Measurements from ENCODE around the gene LCN6. TPM values are rescaled to one million over a fixed set of nuclear protein-coding genes. Genes with fewer than 3 reads are reported as not detected.
"Not testable (repeated sequence)": the region's sequence is repeated elsewhere in the genome, so short reads cannot be mapped to it uniquely, and the experiment has no call there.

The LCN6 gene, protein sequence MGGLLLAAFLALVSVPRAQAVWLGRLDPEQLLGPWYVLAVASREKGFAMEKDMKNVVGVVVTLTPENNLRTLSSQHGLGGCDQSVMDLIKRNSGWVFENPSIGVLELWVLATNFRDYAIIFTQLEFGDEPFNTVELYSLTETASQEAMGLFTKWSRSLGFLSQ
- 22.2 TPM for total RNA-seq
- long read RNA-seq, partial matches to known transcripts, result 6 of 6 reads
- long read RNA-seq, other reads (novel, unspliced or antisense), result 0 of 6 reads

DNA sequence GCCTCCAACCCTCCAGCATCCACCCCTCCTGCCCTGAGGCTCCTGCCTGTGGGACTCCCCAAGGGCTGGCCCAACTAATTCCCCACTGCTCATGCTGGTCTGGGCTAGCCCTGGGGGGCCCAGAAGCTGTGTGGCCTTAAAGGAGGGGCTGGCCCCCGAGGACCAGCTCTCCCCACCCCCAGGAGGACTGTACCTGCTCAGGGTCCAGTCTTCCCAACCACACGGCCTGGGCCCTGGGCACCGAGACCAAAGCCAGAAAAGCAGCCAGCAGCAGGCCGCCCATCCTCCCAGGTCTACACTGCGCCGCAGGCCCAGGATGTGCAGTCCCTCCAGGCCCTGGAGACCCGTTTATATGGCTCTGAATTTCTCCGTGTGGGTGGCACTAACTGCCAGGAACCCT lies at the start of gene LCN6:
Gene LCN6 (minus strand): TSS at position 325 of the 400 bp plus-strand sequence. CDS start 42 bp downstream, at position 283.
- DNase-seq (ENCODE audit: missing footprints) (no peak), ATAC-seq (peak; percentile 12)
- intact Hi-C loops (cut with DNase I), result no loop called here

DNA sequence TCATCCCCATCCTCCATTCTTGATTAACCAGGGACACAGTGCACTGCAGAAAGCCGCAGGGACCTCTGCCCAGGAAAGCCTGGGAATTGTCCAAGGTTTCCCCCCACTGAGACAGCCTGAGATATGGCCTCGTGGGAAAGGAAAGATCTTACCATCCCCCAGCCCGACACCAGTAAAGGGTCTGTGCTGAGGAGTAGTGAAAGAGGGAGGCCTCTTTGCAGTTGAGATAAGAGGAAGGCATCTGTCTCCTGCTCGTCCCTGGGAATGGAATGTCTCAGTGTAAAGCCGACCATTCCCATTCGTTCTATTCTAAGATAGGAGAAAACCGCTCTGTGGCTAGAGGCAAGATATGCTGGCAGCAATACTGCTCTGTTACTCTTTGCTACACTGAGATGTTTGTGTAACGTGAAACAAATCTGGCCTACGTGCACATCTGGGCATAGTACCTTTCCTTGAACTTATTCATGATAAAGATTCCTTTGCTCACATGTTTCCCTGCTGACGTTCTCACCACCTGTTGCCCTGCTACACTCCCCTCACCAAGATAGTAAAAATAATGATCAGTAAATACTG lies 48.5 kb upstream of the LCN6 start:
- ATAC-seq, result not testable (repeated sequence)

DNA sequence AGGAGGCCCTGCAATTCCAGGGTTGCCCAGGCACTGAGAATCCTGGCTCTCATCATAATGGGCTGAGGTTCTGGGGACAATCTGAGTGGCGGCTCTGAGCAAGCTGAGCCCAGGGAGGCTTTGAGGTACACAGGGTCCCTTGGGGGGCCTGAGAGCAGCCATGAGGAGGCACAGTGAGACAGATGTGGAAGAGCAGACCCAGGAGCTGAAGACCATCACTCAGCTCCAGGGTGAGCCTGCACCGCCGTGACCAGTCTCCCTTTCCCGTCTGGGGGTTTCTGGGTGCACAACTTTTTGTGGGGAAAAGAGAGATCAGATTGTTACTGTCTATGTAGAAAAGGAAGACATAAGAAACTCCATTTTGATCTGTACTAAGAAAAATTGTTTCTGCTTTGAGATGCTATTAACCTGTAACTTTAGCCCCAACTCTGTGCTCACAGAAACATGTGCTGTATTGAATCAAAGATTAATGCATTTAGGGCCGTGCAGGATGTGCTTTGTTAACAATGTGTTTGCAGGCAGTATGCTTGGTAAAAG lies 48.0 kb upstream of the LCN6 start, which contains the start of gene CCDC183:
Gene CCDC183 (plus strand): TSS at position 101 of the 537 bp plus-strand sequence. CDS start 60 bp downstream, at position 161.
- no peak for DNase-seq (ENCODE audit: missing footprints)
- no peak for ATAC-seq
- intact Hi-C loops (cut with DNase I), result no loop called here

More for the DNA sequence above, 48.5 kb upstream of the LCN6 start:
- DNase-seq (ENCODE audit: missing footprints); intact Hi-C loops (cut with DNase I): not testable (repeated sequence)

DNA sequence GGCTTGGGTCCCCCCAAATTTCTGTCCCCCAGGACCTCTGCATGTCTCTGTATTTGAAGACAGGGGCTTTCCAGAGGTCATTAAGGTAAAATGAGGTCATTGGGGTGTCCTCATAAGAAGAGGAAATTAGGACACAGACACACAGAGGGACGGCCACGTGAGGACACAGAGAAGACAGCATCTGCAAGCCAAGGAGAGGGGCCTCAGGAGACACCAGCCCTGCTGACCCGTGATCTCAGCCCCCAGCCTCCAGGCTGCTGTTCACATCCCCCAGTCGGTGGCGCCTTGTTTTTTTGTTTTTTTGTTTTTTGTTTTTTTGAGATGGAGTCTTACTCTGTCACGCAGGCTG lies 46.6 kb upstream of the LCN6 start:
- intact Hi-C loops (cut with DNase I), result loop anchor here (5.0 kb wide), 1 partner anchor 427 kb away; the partner anchor contains the start of gene RNF208
- ATAC-seq, result no peak
- DNase-seq (ENCODE audit: missing footprints), result no peak

DNA sequence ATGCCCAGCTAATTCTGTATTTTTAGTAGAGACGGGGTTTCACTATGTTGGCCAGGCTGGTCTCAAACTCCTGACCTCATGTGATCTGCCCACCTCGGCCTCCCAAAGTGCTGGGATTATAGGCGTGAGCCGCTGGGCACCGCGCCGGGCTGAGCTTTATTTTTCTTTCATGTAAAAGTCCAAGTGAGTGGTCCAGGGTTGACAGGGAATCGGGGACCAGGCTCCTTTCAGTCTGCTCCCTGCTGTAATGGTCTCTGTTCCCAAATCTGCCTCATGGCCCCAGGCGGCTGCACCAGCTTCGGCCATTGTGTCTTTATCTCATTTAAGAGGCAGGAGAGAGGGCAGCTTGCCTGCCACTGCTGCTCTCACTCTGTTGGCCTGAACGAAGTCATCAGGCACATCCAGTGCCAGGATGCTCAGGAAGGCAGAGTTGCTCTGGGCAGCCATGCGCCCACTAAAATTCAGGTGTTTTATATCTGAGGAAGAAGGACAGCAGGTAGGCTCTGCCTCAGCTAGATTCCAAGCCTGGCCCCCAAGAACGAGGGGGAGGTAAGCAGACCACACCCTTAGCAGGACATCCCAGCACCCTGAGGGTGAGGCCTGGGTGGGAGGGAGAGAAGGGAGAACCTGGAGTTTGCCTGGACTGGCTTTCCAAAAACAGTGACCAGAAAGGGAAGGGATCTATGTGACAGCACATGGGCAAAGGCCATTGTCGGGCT lies 46.1 kb upstream of the LCN6 start:
- intact Hi-C loops (cut with DNase I), result loop anchor here (5.0 kb wide), 1 partner anchor 428 kb away; the partner anchor contains the start of gene RNF208
- DNase-seq (ENCODE audit: missing footprints) (no peak), ATAC-seq (no peak)

DNA sequence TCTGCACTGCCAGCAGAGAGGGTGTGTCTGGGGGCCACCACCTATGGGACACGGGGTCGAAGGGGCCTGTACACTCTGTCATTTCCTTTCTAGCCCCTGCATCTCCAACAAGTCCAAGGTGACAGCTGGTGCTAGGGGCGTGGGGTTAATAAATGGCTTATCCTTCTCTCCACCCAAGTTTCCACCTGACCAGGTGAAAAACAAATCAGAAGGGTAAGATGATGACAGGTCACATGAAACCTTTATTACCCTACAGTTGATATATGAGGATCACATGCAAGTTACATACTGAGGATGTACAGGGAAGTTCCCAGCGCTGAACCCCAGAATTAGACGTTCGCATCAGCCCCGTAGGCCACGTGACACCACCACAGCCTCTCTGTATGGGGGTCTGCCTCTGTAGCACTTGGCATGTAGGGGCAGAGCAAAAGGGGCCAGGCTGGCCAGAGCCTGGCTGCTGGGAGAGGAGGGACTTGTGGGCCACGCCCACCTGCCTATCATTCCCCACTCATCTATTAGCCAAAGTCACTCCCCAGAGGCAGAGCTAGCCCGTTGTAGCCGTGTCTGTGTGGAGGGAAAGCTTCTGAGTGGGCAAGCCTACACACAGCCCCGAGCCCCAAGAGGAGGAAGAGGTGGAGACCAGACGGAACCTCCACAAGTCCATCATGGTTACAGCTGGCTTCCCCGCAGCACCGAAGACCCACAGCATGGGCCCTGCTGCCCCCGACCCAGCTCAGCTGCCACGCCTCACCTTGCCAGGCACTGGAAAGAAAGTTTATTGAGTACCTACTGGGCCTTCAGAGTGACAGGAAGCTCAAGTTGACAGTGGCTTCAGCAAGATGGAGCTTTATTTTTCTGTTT lies 45.0 kb upstream of the LCN6 start:
- intact Hi-C loops (cut with DNase I), result loop anchor here (5.0 kb wide), 1 partner anchor 429 kb away; the partner anchor contains the start of gene RNF208
- no peak for DNase-seq (ENCODE audit: missing footprints)
- no peak for ATAC-seq

DNA sequence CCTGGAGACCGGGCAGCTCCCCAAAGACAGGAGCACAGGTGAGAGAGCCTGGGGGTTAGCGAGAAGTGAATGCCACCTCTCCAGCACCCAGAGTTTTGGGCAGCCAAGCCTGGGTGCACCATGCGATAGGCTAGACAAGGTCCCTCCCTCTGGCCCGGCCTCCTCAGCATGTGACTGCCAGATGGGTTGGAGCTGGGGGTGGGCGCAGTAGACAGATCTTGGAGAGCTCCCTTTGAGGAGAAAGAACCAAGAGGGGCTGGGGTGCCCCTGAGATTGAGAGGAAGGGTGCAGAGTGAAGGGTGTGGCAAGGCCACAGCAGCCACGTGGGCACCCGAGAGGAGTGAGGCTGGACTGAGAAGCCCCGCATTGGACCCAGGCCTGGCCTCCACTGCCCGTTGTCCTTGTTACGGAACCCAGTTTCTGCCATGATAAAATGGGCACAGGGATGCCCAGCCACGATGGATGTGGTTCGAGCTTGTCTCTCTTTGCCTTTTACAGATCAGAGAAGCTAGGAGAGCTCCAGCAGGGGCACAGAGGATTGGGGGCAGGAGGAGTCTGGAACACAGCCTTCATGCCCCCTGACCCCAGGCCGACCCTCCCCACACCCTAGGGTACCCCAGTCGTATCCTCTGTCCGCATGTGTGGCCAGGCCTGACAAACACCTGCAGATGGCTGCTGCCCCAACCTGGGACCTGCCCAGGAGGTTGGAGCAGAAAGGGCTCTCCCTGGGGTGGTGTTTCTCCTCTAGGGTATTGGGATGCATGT lies 44.2 kb upstream of the LCN6 start:
- intact Hi-C loops (cut with DNase I), result loop anchor here (5.0 kb wide), 1 partner anchor 430 kb away; the partner anchor contains the start of gene RNF208
- no peak for ATAC-seq

DNA sequence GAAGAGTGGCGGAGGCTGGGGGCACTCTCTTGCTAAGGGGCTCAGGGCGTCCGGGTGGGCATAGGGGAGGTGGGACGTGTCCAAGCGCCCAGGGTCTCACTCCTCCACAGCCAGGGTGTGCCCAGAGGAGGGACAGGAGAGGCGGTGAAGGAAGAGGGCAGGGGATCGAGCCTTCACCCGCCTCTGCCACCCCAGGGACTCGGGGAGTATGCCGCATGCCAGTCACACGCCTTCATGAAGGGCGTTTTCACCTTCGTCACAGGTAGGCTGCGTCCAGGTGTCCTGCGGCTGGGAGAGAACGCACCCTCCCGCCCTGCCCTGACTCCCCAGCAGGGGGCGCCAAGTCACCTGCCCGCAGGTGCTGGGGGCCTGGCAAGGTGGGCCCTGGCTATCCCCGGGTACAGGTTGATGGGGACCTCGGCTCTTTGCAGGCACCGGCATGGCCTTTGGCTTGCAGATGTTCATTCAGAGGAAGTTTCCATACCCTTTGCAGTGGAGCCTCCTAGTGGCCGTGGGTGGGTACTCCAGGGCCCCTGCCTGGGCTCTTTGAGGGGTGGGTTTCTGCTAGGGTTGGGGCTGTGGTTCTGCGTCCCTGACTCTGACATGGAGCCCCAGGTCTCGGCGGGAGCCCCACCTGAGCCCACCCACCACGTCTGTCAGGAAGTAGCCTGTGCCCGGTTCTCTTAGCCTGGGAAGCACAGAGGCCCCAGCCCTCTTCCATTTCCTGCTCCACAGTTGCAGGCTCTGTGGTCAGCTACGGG lies 43.4 kb upstream of the LCN6 start:
- no peak for DNase-seq (ENCODE audit: missing footprints)
- intact Hi-C loops (cut with DNase I), result loop anchor here (1.0 to 5.0 kb wide), 4 partner anchors 16 to 431 kb away; partner anchors contain the start of genes C8G, FBXW5, PHPT1 and RABL6
- no peak for ATAC-seq

More for the DNA sequence above, 44.2 kb upstream of the LCN6 start:
- no peak for DNase-seq (ENCODE audit: missing footprints)

DNA sequence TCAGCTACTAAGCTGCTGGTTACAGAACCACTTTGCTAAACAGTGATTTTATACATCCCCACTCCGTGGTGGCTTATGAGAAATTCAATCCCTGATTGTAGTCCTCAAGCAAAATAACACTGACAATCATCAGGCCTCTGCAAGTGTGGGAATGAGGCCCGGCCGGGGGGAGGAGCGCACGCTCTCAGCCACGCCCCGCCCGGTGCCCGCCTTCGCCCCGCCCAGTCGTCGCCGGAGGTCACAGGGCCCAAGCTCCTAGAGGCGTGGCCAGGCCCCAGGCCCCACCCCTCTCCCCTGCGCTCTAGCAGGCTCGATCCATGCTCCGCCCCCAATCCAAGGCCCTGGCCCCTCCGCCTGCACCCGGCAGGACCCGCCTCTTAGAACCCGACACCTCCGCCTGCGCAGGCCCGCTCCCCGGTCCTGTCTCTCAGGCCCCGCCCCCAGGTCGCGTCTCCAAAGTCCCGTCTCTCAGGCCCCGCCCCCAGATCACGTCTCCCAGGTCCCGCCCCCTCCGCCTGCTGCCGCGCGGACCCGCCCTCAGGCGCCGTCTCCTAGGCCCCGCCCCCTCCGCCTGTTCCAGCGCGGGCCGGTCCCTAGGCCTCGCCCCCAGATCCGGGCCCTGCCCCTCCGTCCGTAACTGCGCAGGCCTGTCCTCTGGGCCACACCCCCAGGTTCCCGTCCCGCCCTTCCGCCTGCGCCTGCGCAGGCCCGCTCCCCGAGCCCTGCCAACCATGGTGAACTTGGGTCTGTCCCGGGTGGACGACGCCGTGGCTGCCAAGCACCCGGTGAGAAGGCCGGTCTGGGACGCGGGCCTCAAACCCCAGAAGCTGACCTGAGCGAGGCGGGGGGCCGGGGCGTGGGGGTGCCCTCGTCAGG lies 42.6 kb upstream of the LCN6 start, which contains the start of gene TMEM141:
Gene TMEM141 (plus strand): TSS at position 705 of the 876 bp plus-strand sequence. CDS start 27 bp downstream, at position 732.
- DNase-seq (ENCODE audit: missing footprints) (peak; percentile 100), ATAC-seq (peak; percentile 96)
- intact Hi-C loops (cut with DNase I), result loop anchor here (1.0 to 5.0 kb wide), 4 partner anchors 16 to 431 kb away; partner anchors contain the start of genes C8G, FBXW5, PHPT1 and RABL6

DNA sequence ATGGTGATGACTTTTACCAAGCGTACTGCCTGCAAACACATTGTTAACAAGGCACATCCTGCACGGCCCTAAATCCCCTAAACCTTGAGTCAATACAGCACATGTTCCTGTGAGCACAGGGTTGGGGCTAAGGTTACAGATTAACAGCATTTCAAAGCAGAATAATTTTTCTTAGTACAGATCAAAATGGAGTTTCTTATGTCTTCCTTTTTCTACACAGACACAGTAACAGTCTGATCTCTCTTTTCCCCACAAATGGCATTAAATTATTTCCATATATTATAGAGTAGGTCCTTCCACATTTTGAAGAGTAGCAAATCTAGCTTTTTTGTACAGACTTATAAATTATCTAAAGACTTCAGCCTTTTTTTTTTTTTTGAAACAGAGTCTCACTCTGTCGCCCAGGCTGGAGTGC lies 41.2 kb upstream of the LCN6 start:
- DNase-seq (ENCODE audit: missing footprints), result no peak
- intact Hi-C loops (cut with DNase I), result loop anchor here (10.0 kb wide), 1 partner anchor 275 kb away; no protein-coding TSS in a partner anchor
- no peak for ATAC-seq

DNA sequence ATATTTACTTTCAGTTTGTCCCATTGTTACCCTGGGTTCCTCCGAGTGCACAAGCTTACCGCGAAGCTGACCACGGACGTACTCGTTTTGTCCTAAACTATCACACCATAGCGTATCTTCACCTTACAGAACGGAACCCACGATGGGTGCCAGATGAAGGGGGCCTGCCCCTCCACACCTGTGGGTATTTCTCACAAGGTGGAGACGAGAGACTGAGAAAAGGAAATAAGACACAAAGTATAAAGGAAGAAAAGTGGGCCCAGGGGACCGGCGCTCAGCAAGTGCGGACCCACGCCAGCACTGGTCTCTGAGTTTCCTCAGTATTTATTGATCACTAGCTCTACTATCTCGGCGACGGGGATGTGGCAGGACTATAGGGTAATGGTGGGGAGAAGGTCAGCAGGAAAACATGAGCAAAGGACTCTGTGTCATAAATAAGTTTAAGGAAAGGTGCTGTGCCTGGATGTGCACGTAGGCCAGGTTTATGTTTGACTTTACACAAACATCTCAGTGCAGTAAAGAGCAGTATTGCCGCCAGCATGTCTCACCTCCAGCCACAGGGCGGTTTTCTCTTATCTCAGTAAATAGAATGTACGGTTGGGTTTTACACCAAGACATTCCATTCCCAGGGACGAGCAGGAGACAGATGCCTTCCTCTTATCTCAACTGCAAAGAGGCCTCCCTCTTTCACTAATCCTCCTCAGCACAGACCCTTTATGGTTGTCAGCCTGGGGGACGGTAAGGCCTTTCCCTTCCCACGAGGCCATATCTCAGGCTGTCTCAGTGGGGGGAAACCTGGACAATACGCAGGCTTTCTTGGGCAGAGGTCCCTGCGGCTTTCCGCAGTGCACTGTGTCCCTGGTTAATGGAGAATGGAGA lies 40.6 kb upstream of the LCN6 start:
- intact Hi-C loops (cut with DNase I), result loop anchor here (10.0 kb wide), 1 partner anchor 276 kb away; no protein-coding TSS in a partner anchor
- ATAC-seq; DNase-seq (ENCODE audit: missing footprints): not testable (repeated sequence)

DNA sequence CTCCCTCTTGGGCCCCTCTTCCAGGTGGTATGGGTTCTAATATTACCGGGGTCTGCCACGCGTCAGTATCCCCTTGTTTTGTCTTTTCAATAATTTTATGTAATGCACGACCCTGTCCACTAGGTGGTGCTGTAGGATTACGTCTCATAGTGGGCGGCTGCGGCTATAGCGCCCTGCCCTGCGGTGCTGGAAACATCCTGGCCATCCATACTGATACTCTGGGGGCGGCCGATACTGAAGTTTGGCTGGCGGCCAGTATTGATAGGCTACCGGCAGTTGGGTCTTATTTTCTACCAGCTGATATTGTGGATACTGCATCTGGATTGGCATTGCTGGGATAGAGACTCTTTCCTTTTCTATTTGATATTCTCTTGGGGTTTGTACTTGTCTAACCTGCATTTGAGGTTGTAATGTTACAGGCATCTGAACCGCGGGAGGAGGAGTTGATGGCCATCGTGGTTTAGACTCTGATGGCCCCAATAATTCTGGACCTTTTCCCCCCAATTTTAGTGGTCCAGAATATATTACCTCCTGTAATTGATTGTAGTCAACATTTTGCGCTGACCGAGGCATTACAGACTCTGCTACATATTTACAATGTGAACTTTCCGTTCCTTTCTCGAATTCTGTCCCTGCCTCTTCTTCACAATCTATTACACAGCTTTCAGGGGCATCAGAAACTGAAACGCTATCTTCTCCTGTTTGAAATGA lies 39.5 kb upstream of the LCN6 start:
- ATAC-seq, result no peak
- intact Hi-C loops (cut with DNase I), result loop anchor here (2.0 to 10.0 kb wide), 2 partner anchors 247 to 277 kb away; no protein-coding TSS in a partner anchor
- DNase-seq (ENCODE audit: missing footprints), result peak; percentile 86

DNA sequence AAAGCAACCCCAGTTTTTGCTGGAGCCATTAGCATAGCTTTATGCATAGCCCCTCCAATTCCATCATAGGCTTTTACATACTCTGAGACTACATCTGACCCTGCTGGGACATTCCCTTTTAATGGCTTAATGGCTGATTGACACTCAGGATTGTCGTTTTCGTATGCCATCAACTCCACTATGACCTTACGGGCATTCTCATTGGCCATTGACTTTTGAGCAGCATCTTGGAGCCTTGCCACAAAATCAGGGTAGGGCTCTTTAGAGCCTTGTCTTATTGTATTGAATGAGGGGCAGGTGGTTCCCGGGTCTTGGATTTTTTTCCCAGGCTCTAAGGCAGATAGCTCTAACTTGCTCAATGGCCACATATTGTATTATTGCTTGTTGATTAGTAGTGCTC lies 38.7 kb upstream of the LCN6 start:
- ATAC-seq; DNase-seq (ENCODE audit: missing footprints): not testable (repeated sequence)
- intact Hi-C loops (cut with DNase I), result loop anchor here (2.0 to 10.0 kb wide), 2 partner anchors 248 to 278 kb away; no protein-coding TSS in a partner anchor

DNA sequence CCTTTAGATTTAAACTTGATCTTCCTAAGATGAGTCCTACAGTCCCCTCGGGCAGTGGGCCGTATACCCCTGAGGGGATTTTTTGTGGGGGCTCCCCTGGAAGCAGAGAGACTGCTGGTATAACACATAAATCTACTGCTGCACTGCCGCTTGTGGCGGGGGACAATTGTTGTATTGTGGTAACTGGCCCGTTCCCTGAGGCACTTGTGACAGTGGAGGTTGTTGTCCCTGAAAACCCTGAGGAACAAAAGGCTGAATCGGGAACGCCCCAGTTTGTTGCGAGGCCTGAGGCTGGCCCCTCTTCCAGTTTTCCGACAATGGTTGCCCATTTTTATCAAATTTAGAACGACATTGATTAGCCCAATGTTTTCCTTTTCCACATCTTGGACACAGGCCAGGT lies 38.1 kb upstream of the LCN6 start:
- ATAC-seq, result no peak
- intact Hi-C loops (cut with DNase I), result loop anchor here (2.0 to 10.0 kb wide), 2 partner anchors 248 to 278 kb away; no protein-coding TSS in a partner anchor
- DNase-seq (ENCODE audit: missing footprints), result no peak
